Calu3 (cell line): ENCODE data around the gene DPEP2. TPM values are rescaled to one million over a fixed set of nuclear protein-coding genes. Genes with fewer than 3 reads are reported as not detected.

ENCODE experiments used
- BruUV-seq: library from RNA; stranded (reverse); fragments of 400-500 nt; replicated peaks from 2 replicates; lab custom pipeline; 2021; lab: Mats Ljungman, UMichigan
- CTCF ChIA-PET: fragments of 300-600 bp; sonication (Branson Sonifier 250); formaldehyde crosslinking; loops from one replicate; lab custom pipeline; 2022; ENCODE audit warnings: antibody characterized with exemption; lab: Charles Lee
- DNase-seq: peaks from one replicate; pipeline ENCODE4 v3.0.0; 2022
- H3K27ac Mint-ChIP-seq: one replicate; pipeline ENCODE4 v1.8.0; 2022; ENCODE audit warnings: mixed read lengths; ENCODE audit not compliant: unreplicated experiment
- H3K27me3 Mint-ChIP-seq: one replicate; pipeline ENCODE4 v1.8.0; 2022; ENCODE audit warnings: mixed read lengths; ENCODE audit not compliant: unreplicated experiment
- H3K36me3 Mint-ChIP-seq: one replicate; pipeline ENCODE4 v1.8.0; 2022; ENCODE audit warnings: mild to moderate bottlenecking, moderate library complexity, mixed read lengths; ENCODE audit not compliant: insufficient read depth, unreplicated experiment
- H3K4me1 Mint-ChIP-seq: one replicate; pipeline ENCODE4 v1.8.0; 2022; ENCODE audit warnings: mild to moderate bottlenecking, low read depth, mixed read lengths; ENCODE audit not compliant: unreplicated experiment
- H3K4me3 Mint-ChIP-seq: one replicate; pipeline ENCODE4 v1.8.0; 2022; ENCODE audit warnings: mild to moderate bottlenecking, low read depth, moderate library complexity, mixed read lengths; ENCODE audit not compliant: unreplicated experiment
- H3K9me3 Mint-ChIP-seq: one replicate; pipeline ENCODE4 v1.8.0; 2022; ENCODE audit warnings: low read depth, mixed read lengths; ENCODE audit not compliant: unreplicated experiment
- CTCF ChIP-seq: fragments of 200-600 bp; IDR thresholded peaks from one replicate; pipeline ENCODE4 v1.8.0; 2022; ENCODE audit warnings: antibody characterized with exemption; ENCODE audit not compliant: unreplicated experiment
- intact Hi-C: fragments of 100-400 bp; cut with micrococcal nuclease; formaldehyde crosslinking; loops from one replicate; pipeline ENCODE4 v1.10.0; 2022; ENCODE audit not compliant: unreplicated experiment
- total RNA-seq: library from RNA; stranded (reverse); gene quantifications from 2 replicates; pipeline ENCODE4 v1.2.3, GENCODE V29; 2022

The DPEP2 gene
- total RNA-seq, 1 experiment from 2014 or later = not detected

- Mint-ChIP-seq H3K4me1 (no peaks in the 10 kb centered on the region), H3K36me3 (peaks cover 6% of the 10 kb centered on the region)
- BruUV-seq = no TSS peak
Measured at GRCh38 chr16:67957622-67958021, 41.7 kb downstream of the DPEP2 start.

GRCh38 chr16:67954421-67955196 lies 44.7 kb downstream of the DPEP2 start:
- Mint-ChIP-seq H3K4me3 (no peak overlapping the region), H3K36me3 (peaks cover 22% of the 10 kb centered on the region), H3K4me1 (no peaks in the 10 kb centered on the region), H3K27ac (no peak overlapping the region), H3K27me3 (no peaks in the 10 kb centered on the region), H3K9me3 (no peaks in the 10 kb centered on the region)
- no peak for TF ChIP-seq CTCF
- no peak for DNase-seq
- intact Hi-C loops = no loop called here
- CTCF ChIA-PET = no interaction called here
- BruUV-seq = no TSS peak

More at GRCh38 chr16:67957622-67958021, 41.7 kb downstream of the DPEP2 start:
- DNase-seq = no peak
- TF ChIP-seq CTCF = no peak
- no peak overlapping the region for H3K27ac Mint-ChIP-seq
- intact Hi-C loops = no loop called here
- CTCF ChIA-PET = interaction anchor here (0.8 kb wide), 1 partner anchor 12 kb away, joined by 3 read pairs; no protein-coding TSS in a partner anchor
- H3K27me3 Mint-ChIP-seq = no peaks in the 10 kb centered on the region
- H3K4me3 Mint-ChIP-seq = no peak overlapping the region
- H3K9me3 Mint-ChIP-seq = no peaks in the 10 kb centered on the region

GRCh38 chr16:67953641-67954375 lies 45.5 kb downstream of the DPEP2 start:
- TF ChIP-seq CTCF = no peak
- H3K27me3 Mint-ChIP-seq = no peaks in the 10 kb centered on the region
- no peak overlapping the region for H3K4me3 Mint-ChIP-seq
- DNase-seq = no peak
- CTCF ChIA-PET = no interaction called here
- H3K9me3 Mint-ChIP-seq = no peaks in the 10 kb centered on the region
- intact Hi-C loops = no loop called here
- peaks cover 26% of the 10 kb centered on the region for H3K36me3 Mint-ChIP-seq
- no peak overlapping the region for H3K27ac Mint-ChIP-seq
- no TSS peak for BruUV-seq
- no peaks in the 10 kb centered on the region for H3K4me1 Mint-ChIP-seq

- H3K4me1 Mint-ChIP-seq = peaks cover 9% of the 10 kb centered on the region
- H3K4me3 Mint-ChIP-seq = no peak overlapping the region
- H3K9me3 Mint-ChIP-seq = no peaks in the 10 kb centered on the region
- no peak for DNase-seq
- intact Hi-C loops = no loop called here
- no peak overlapping the region for H3K27ac Mint-ChIP-seq
- CTCF ChIA-PET = no interaction called here
- no peak for TF ChIP-seq CTCF
- no peaks in the 10 kb centered on the region for H3K27me3 Mint-ChIP-seq
- peaks cover 44% of the 10 kb centered on the region for H3K36me3 Mint-ChIP-seq
- no TSS peak for BruUV-seq
Measured at GRCh38 chr16:67951485-67951884, 47.8 kb downstream of the DPEP2 start.
